HG03432 (cell line): ENCODE measurements around the gene STK32A.

Experiments
- ATAC-seq: cut with Tn5 transposase; IDR thresholded peaks from one replicate; pipeline ENCODE4 v1.9.1; 2021; ENCODE audit warnings: mild to moderate bottlenecking, moderate library complexity; ENCODE audit not compliant: unreplicated experiment

Gene STK32A

DNA sequence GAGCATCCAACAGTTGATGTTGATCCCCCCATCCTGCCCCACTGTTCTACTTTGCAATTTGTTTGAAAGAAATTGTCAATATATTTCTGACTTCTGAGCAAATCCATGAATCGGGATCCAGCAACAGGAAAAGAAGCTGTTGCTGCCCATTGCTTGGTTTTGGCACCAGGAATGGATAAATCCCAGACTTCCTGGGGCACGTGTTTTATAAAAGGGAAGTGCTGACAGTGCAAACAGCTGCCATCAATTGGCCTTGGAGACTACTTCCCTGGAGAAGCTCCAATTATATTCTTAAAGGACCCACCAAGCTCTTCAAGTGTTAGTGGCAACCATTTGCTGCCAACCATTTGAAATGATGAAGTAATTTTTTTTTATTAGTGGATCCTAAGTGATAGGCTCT, 13.7 kb downstream of the STK32A start:
- no peak for ATAC-seq

DNA sequence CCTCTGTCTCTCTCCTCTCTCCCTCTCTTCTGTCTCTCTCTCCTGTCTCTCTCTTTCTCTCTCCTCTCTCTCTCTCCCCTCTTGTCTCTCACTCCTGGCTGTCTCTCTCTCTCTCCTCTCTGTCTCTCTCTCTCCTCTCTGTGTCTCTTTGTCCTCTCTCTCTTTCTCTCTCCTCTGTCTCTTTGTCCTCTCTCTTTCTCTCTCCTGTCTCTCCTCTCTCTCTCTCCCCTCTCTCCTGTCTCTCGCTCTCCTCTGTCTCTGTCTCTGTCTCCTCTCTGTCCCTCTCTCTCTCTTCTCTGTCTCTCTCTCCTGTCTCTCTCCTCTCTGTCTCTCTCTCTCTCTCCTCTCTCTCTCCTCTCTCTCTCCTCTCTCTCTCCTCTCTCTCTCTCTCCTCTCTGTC, 25.0 kb downstream of the STK32A start:
- ATAC-seq = no peak

DNA sequence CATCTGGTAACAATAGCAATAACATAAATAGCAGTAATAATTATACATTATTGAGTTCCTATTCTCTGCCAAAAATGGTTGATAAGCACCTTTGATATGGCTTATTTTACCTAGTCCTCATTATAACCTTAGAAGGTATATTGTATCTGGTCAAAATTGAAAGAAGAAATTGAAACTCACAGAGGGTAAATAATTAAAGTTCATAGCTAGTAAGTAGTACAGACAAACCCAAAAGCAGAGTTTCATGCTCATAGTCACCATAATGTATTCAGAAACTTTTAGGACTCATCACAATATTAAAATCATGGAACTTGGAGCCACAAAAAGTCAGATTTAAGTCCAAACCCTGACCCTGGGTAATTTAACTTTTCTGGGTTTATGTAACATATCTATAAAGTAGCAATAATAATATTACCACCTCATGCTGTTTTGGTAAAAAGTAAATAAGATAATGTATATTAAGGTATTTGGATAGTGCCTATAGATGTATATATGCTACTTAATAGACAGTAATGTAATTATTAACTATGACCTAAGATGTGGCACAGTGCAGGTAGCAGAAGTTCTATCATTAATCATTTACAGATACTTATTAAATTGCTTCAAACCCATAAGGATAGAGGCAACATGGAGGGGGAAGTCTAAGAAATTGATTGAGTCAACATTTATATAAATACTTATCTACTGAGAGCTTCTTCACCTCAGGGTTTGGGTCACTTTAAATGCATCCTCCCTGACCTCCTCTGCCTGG, 32.4 kb downstream of the STK32A start:
- no peak for ATAC-seq

DNA sequence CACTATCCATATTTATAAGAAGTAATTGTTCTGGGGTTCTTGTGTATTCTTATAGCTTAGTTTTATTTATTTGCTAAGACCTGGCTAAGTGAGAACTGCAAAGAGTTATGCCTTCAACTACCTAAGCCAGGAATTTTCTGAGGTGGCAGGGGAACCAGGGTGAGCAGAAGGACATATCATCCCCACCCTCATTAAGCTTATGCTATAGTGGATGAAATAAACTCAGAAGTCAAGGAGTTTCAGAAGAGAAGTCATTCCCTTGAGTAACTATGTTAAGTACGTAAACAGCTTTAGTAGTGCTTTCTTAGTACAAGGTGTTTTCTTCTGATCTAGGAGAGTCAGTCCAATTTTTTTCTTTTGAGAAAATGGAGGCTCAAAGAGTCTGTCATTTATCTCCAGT, 41.7 kb downstream of the STK32A start:
- ATAC-seq = no peak

DNA sequence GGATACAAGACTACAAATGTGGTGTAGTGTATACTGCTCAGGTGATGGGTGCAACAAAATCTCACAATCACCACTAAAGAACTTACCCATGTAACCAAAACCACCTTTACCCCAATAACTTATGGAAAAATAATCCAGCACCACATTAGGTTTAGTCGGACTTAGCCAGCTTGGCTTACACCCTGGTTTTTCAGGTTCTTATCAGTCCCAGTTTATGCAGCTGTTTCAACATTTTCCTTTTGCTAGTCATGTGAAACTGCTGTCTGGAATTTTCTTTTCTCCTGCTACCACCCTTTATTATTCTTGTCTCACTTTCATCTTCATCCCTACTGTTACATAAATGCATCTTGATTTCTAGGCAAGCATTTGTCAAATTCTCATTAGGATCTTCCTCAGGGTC, 51.5 kb downstream of the STK32A start:
- no peak for ATAC-seq

DNA sequence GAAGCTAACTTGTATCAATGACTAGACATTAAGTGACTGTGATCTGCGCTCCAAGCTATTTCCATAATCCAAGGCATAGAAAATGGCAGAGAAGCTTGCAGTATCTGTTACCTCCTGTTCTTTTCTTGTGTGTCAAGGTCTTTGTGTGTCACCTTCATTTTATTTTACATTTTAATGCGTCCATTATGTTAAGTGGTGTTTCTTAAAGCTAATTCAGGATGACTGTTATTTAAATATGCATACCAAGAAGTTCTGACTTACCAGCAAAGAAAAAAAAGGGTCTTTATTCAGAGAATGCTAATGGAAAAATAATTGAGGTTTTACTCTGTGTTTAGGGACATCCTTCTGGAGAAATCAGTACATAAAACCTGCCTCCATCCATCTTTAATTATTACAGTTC, 52.3 kb downstream of the STK32A start:
- no peak for ATAC-seq

DNA sequence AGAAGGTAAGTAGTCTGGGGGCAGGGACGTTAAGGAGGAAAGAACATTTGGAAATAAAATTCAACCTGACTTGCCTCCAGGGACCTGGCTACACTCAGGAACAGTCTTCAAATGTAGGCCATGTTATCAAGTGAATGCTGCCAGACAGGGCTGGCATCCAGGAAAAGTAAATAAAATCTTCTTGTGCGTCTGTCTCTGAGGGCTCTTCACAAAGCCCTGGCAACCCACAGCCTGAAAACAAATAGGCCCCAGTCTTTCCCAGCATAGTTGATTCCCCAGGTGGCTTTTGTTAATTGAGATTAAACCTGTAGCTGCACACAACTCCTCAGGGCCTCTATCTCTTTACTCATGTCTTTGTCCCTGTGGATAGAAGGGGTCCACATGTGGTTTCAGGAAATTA, 55.4 kb downstream of the STK32A start:
- ATAC-seq = no peak

DNA sequence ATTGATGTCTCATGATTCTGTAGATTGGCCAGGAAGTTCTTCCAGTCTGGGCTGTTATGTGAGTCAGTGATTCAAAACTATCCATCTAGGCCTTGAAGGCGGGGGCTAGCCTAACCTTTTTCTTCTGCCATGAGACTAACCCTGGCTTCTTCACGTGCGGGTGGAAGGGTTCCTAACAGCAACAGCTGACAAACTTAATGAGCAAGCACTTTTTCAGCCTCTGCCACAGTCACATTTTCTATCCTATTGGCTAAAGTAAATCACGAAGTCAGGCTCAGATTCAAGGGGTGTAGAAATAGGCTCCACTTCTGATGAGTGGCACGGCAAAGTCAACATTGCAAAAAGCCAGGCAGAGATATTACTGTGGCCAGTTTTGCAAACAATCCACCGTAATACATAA, 68.4 kb downstream of the STK32A start:
- ATAC-seq = no peak

DNA sequence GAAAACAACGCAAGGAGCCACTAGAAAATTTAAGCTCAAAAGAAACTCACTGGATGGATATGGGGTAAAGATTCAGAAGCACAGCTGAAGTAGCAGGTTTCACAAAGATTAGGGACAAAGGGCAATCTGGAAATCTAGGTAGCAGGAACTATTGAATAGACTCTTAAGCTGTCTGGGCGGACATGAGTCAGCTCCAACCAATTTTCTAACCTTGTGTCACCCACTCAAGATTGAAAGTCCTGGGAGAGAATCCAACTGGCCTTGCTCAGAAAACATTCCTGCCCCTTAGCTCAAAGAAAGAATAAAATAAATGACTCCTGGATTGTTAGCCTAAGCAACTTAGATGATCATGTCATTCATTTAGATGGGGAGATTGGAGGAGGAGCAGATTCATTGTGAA, 69.2 kb downstream of the STK32A start:
- no peak for ATAC-seq

DNA sequence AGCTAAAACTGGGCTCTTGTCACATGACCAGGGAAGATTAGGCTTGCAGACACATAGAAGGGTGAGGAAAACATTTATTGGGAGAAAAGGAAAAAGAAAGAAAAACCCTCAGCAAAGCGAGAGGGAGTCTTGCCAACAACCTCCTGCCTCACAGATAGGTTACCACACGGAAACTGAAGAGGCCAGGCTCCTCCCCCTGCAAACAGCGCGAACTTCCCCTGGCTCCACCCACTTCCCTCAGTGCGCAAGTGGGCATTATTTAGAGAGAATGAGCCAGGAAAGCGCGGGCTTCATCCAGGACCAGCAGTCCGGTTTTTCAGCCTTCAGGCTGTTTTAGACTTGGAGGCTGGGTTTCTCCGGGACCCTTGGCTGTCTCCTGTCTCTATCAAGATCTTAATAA, 70.3 kb downstream of the STK32A start:
- no peak for ATAC-seq

DNA sequence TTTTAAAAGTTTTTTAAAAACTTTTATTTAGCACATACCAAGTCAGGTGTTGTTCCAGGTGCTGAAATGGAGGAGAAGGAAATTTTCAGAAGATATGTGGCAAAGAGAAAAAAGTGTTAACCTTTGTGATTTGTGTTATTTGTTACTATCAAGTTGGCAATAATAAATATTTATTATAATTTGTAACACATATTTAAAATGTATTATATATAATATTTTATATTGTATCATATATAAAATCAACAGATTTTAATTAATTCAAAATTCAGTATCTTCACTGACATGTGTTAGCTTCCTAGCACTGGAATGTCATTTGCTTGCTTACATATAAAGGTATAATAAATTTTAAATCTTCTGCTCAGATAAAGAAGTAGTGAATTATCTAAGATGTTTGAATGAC, 71.5 kb downstream of the STK32A start:
- ATAC-seq = no peak

DNA sequence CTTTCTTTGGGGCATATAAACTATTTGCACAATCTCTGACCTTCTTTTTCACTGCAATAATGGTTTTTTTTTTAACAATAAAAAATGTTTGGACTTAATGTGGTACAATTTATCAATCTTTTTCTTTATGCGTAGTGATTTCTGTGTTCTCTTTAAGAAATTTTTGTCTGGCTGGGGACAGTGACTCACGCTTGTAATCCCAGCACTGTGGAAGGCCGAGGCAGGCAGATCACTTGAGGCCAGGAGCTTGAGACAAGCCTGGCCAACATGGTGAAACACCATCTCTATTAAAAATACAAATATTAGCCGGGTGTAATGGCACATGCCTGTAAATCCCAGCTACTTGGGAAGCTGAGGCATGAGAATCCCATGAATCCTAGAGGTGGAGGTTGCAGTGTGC, 72.3 kb downstream of the STK32A start:
- no peak for ATAC-seq

DNA sequence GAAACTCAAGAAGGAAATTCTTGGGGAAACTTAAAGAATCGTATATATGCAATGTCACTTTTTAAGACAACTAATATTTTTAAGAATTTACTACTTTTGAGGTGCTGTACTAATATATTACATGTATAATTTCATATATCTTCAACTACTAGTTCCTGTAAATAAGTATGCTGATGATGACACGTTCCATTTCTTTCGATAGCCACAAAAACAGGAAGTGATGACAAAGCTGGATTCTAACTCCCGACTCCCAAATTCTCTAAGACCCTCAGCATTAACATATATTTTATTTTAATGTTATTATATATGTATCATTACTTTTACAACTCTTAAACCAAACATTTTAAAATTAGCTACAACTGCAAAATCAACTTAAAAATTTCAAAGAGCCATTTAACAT, 74.8 kb downstream of the STK32A start:
- no peak for ATAC-seq

DNA sequence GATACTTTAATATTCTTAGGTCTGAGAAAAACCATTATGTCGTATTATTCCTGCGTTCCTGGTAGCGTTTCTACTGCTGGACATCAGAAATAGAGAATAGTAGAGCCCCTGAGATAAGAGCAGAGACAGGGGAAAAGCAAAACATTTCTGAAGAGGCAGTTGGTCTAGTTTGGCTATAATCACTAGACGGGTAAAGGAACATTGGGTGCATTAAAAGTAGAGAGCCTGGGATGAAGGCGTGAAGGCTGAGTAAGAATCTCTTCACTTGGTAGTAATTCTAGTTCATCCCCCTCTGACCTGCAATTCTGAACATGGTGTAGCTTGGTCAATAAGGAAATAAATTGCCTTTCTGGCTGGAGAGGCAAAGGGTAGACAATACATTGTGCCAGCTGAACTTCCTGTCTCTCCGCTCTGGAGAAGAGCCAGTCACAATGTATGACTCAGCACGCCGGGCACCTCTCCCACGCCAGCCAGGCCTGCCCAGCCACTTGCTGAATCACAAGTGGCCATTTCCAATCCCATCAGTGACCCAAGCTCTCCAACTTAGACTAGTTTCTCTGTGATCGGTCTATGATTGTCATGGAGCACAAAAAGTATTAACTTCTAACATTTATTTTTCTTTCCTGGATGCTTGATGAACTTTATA, 75.4 kb downstream of the STK32A start:
- ATAC-seq = peak; percentile 77

DNA sequence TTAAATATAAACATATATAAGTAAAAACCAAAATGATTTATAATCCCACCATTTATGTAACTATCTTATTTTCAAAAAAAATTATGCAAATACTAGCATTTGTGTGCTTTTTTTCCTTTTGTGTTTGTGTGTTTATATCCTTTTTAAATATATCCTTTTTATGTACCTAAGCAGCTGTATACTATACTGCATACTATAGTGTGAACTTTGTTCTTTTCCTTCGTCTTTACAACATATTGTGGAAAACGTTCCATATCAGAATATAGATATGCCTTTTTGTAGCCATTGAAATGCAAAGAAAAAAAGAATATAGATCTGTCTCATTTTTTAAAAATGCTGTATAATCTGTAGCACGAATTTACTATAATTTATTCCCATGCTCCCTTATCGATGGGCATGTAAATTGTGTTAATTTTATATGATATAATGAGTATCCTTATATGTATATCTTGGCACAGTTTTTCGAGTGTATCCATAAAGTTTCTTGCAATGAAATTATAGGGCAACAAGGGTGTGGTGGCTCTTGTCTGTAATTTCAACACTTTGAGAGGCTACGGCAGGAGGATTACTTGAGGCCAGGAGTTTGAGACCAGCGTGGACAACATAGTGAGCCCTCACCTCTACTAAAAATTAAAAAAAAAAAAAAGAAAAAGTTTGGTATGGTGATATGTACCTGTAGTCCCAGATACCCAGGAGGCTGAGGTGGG, 83.3 kb downstream of the STK32A start:
- no peak for ATAC-seq

DNA sequence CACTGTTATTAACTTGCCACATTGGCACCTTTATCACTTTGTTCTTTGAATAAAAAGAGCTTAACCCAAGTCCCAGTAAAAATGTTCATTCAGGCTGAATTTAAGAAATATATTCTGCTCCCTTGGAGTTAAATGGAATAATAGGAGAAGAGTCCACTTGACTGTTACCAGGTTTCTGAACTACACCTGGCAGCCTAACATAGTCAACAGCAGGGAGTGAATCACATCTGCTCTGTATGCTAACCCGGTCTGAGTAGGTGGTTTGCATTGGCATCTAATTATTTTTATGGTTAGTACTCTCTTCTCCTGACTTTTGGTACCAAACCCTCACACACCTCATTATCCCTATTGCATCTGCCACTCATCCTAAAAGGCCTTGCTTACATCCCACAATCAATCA, 86.7 kb downstream of the STK32A start:
- ATAC-seq = no peak

DNA sequence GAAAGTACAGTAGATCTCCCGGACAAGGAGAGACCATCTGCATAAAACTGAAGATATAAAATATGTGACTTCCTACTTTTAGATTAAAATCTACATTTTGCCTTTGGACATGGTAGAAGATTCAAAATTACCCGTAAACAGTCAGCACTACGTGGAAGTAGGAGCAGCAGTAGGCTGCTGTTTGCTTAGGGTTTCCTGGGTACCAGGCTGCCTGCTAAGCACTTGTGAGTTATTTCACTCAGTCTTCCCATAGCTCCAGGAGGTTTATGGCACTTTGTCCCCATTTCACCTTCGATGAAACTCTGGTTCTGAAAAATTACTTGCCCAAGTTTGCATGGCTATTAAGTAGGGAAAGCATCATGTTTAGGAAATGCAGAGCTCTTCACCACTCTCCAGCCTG, 92.6 kb downstream of the STK32A start:
- ATAC-seq = no peak

DNA sequence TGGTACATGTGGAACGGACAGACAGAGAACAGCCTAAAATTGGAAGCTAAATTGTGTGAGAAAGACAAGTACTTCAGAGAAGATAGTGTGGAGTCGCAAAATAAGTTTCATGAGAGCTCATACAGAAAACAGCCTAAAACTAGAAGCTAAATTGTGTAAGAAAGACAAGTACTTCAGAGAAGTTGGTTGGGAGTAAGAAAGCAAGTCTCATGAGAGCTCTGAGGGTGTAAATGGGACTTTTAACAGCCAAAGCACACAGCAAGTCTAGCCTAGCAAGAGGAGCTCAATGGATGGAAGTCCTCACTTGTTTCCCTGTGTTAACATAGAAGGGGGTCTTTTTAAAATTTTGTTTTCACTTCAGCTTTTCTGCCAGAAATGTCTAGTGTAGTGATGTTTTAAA, 93.1 kb downstream of the STK32A start:
- ATAC-seq = no peak

DNA sequence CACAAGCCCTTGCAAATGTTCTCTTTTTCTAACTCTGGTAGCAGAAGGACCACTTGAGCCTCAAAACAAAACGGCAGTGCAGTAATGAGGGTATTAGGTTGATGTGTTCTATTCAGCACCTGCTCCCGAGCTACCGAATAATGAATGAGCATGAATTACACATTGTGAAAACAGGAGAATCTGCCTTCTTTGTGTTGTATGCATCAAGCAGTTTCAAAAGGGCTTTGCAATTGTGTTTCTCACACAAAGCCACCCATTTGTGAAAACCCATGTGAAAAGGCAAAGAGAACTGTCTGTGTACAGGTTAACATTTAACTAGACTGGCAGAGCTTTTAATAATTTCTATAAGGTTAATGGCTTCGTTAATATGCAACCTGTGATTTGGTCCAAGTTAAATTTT, 97.8 kb downstream of the STK32A start:
- peak; percentile 76 for ATAC-seq

DNA sequence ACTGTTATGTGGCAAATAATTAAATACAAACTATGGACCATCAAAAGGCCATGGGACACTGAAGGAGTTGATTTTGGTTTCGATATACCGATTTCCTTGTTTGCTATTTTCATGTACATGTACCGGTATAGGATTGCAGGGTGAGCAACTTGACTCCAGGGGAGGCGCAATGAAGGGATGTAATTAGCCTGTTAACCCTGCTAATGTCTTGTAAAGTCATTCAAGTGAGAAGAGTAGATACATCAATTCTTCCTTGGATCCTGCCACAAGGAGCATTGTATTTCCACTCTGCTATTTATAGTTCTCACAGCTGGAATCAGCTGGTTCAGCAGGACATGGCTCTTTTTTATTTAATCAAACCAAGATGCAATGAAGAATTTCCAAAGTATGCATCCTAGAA, 102.0 kb downstream of the STK32A start:
- no peak for ATAC-seq

DNA sequence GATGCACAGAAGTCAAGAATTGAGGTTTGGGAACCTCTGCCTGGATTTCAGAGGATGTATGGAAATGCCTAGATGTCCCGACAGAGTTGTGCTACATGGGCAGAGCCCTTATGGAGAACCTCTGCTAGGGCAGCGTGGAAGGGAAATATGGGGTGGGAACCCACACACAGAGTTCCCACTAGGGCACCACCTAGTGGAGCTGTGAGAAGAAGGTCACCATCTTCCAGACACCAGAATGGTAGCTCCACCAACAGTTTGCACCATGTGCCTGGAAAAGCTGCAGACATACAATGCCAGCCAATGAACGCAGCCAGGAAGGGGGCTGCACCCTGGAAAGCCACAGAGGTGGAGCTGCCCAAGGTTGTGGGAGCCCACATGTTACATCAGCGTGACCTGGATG, 104.5 kb downstream of the STK32A start:
- peak; percentile 25 for ATAC-seq

DNA sequence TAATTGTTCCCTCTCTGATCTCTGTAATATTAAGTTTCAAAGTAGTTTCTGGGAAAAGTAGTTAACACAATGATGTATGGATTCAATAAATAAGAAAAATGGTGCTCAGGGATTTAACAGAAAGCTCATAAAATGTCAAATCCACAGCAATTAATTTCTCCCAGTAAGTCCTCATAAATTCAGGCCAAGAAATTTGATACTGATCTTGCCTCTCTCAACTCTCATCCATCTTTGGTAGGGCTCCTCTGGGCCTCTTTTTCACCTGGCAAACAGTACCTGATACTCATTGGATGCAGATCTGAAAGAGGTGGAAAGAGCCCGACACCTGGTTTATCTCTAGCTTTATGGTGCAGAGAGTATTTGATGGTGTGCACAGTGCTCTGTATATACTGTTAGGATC, 106.1 kb downstream of the STK32A start:
- no peak for ATAC-seq
